Measurements from ENCODE around the gene EPG5.
A peak's percentile ranks its signal among the peaks of the same experiment; 100 is the strongest.
"Not testable (repeated sequence)": the region's sequence is repeated elsewhere in the genome, so short reads cannot be mapped to it uniquely, and the experiment has no call there.

The EPG5 gene

GRCh38 chr18:45834306-45834705 lies 132.8 kb downstream of the EPG5 start:
- H3K4me1 ChIP-seq (ENCODE audit: control insufficient read depth in 1 of 2, insufficient read depth in 2 of 2, low read length in 2 of 2): peaks cover 63 to 74% of the 10 kb centered on the region in 2 donors
- H3K9me3 ChIP-seq (ENCODE audit: control insufficient read depth in 1 of 2, low read length in 2 of 2): no peaks in the 10 kb centered on the region
- H3K9ac ChIP-seq (ENCODE audit: low read depth in 1 of 2, low read length in 2 of 2): peak overlapping the region; percentile 5 to 40
- H3K27me3 ChIP-seq (ENCODE audit: control insufficient read depth in 1 of 2, insufficient read depth in 2 of 2, low read length in 2 of 2): peaks cover 0 to 5% of the 10 kb centered on the region in 2 donors
- H3K4me3 ChIP-seq (ENCODE audit: low read depth in 1 of 2, low read length in 2 of 2): no peak overlapping the region
- H3K27ac ChIP-seq (ENCODE audit: low read depth, low read length): peak overlapping the region; percentile 28
- no peaks in the 10 kb centered on the region for H3K36me3 ChIP-seq (ENCODE audit: control insufficient read depth in 1 of 2, insufficient read depth in 2 of 2, low read length in 2 of 2)

- no peaks in the 10 kb centered on the region for H3K9me3 ChIP-seq (ENCODE audit: control insufficient read depth in 1 of 2, low read length in 2 of 2)
- peak overlapping the region; percentile 5 to 40 for H3K9ac ChIP-seq (ENCODE audit: low read depth in 1 of 2, low read length in 2 of 2)
- no peak overlapping the region for H3K4me3 ChIP-seq (ENCODE audit: low read depth in 1 of 2, low read length in 2 of 2)
- H3K27me3 ChIP-seq (ENCODE audit: control insufficient read depth in 1 of 2, insufficient read depth in 2 of 2, low read length in 2 of 2): peaks cover 0 to 3% of the 10 kb centered on the region in 2 donors
- peaks cover 63 to 74% of the 10 kb centered on the region in 2 donors for H3K4me1 ChIP-seq (ENCODE audit: control insufficient read depth in 1 of 2, insufficient read depth in 2 of 2, low read length in 2 of 2)
- H3K27ac ChIP-seq (ENCODE audit: low read depth, low read length): peak overlapping the region; percentile 28
- no peaks in the 10 kb centered on the region for H3K36me3 ChIP-seq (ENCODE audit: control insufficient read depth in 1 of 2, insufficient read depth in 2 of 2, low read length in 2 of 2)
Observed at GRCh38 chr18:45833846-45834245, 133.3 kb downstream of the EPG5 start.

- H3K9me3 ChIP-seq (ENCODE audit: control insufficient read depth in 1 of 2, low read length in 2 of 2): no peaks in the 10 kb centered on the region
- no peaks in the 10 kb centered on the region for H3K27me3 ChIP-seq (ENCODE audit: control insufficient read depth in 1 of 2, insufficient read depth in 2 of 2, low read length in 2 of 2)
- no peak overlapping the region for H3K9ac ChIP-seq (ENCODE audit: low read depth in 1 of 2, low read length in 2 of 2)
- no peak overlapping the region for H3K4me3 ChIP-seq (ENCODE audit: low read depth in 1 of 2, low read length in 2 of 2)
- H3K4me1 ChIP-seq (ENCODE audit: control insufficient read depth in 1 of 2, insufficient read depth in 2 of 2, low read length in 2 of 2): peaks cover 61 to 70% of the 10 kb centered on the region in 2 donors
- no peak overlapping the region for H3K27ac ChIP-seq (ENCODE audit: low read depth, low read length)
- H3K36me3 ChIP-seq (ENCODE audit: control insufficient read depth in 1 of 2, insufficient read depth in 2 of 2, low read length in 2 of 2): no peaks in the 10 kb centered on the region
Observed at GRCh38 chr18:45830917-45831316, 136.2 kb downstream of the EPG5 start.

DNA sequence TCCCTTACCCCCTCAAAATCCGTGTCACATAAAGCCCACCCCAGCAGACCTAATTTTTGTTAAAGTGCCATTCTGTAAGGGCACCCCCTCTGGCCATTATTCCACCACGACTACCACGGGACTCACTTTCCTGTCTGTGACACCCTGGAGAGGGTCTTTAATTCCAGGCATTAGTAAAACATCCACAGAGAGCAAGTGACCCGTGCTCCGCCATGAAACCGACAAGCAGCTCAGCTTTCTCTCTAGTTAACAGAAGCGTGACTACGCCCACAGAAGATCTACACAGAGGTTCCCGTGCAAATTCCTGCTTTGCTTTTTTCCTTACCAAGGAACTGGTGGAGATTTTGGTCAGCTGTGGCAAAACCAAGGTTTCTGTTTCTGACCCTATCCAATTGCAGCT lies 137.3 kb downstream of the EPG5 start:
- H3K27me3 ChIP-seq (ENCODE audit: control insufficient read depth in 1 of 2, insufficient read depth in 2 of 2, low read length in 2 of 2): no peaks in the 10 kb centered on the region
- H3K36me3 ChIP-seq (ENCODE audit: control insufficient read depth in 1 of 2, insufficient read depth in 2 of 2, low read length in 2 of 2): no peaks in the 10 kb centered on the region
- H3K9ac ChIP-seq (ENCODE audit: low read depth in 1 of 2, low read length in 2 of 2): peak overlapping the region; percentile 30
- peak overlapping the region; percentile 80 for H3K27ac ChIP-seq (ENCODE audit: low read depth, low read length)
- peaks cover 51 to 60% of the 10 kb centered on the region in 2 donors for H3K4me1 ChIP-seq (ENCODE audit: control insufficient read depth in 1 of 2, insufficient read depth in 2 of 2, low read length in 2 of 2)
- no peak overlapping the region for H3K4me3 ChIP-seq (ENCODE audit: low read depth in 1 of 2, low read length in 2 of 2)
- H3K9me3 ChIP-seq (ENCODE audit: control insufficient read depth in 1 of 2, low read length in 2 of 2): no peaks in the 10 kb centered on the region

DNA sequence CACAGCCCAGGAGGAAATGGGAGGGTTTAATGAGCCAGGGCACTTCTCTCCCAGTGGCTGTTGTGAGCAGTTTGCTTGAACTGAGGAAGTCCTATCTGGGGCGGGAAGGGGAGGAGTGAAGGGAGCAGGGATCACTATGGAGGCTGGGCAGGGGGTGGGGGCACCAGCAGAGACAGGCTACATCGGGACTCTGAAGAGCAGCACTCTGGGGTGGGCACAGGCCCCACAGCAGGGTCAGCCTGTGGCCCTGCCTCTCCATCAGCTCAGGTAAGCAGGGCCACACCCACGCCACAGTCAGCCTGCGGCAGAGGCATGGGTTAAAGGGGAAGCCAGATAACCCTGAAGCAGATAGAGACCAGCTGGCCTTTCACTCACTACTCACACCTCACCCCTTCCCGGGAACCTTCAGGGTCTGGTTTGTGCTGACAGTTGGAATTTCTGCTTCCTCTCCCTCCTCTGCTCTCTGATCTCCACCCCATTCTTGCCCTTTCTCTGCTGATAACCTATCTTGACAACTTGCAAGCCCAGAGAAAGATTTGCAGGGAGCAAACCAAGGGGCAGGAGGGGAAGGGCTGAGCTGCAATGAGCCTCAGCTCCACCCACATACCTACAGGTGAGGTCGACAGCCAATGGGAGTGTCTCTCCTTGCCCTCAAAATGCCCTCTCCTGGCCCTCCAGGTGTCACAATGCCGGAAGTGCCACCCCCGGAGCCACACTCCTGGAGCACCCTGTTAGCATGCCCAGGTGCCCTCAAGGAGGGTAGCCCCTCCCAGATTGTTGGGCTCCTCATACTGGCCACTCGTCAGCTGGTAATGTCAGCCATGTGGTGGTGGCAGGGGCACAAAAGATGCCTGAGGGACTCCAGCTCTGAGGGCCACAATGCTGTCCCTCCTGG lies 138.0 kb downstream of the EPG5 start:
- no peaks in the 10 kb centered on the region for H3K27me3 ChIP-seq (ENCODE audit: control insufficient read depth in 1 of 2, insufficient read depth in 2 of 2, low read length in 2 of 2)
- H3K4me1 ChIP-seq (ENCODE audit: control insufficient read depth in 1 of 2, insufficient read depth in 2 of 2, low read length in 2 of 2): peaks cover 44 to 53% of the 10 kb centered on the region in 2 donors
- peak overlapping the region; percentile 57 to 73 for H3K9ac ChIP-seq (ENCODE audit: low read depth in 1 of 2, low read length in 2 of 2)
- no peaks in the 10 kb centered on the region for H3K9me3 ChIP-seq (ENCODE audit: control insufficient read depth in 1 of 2, low read length in 2 of 2)
- no peaks in the 10 kb centered on the region for H3K36me3 ChIP-seq (ENCODE audit: control insufficient read depth in 1 of 2, insufficient read depth in 2 of 2, low read length in 2 of 2)
- peak overlapping the region; percentile 80 for H3K27ac ChIP-seq (ENCODE audit: low read depth, low read length)
- peak overlapping the region; percentile 8 to 22 for H3K4me3 ChIP-seq (ENCODE audit: low read depth in 1 of 2, low read length in 2 of 2)

DNA sequence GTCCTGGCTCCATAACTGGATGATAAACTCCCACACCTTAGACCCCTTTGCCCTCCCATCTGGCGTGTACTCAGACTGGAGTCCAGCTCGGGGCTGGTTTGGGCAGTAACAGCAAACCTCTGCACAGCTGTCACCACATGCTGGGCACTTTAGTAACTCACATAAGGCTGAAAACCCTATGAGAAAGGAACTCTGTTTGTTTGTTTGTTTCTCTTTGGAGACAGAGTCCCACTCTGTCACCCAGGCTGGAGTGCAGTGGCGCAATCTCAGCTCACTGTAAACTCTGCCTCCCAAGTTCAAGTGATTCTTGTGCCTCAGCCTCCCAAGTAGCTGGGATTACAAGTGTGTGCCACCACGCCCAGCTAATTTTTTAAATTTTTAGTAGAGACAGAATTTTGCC lies 140.4 kb downstream of the EPG5 start:
- peaks cover 30 to 31% of the 10 kb centered on the region in 2 donors for H3K4me1 ChIP-seq (ENCODE audit: control insufficient read depth in 1 of 2, insufficient read depth in 2 of 2, low read length in 2 of 2)
- not testable (repeated sequence) for H3K36me3 ChIP-seq (ENCODE audit: control insufficient read depth in 1 of 2, insufficient read depth in 2 of 2, low read length in 2 of 2); H3K4me3 ChIP-seq (ENCODE audit: low read depth in 1 of 2, low read length in 2 of 2); H3K9me3 ChIP-seq (ENCODE audit: control insufficient read depth in 1 of 2, low read length in 2 of 2); H3K9ac ChIP-seq (ENCODE audit: low read depth in 1 of 2, low read length in 2 of 2); H3K27ac ChIP-seq (ENCODE audit: low read depth, low read length); H3K27me3 ChIP-seq (ENCODE audit: control insufficient read depth in 1 of 2, insufficient read depth in 2 of 2, low read length in 2 of 2)

DNA sequence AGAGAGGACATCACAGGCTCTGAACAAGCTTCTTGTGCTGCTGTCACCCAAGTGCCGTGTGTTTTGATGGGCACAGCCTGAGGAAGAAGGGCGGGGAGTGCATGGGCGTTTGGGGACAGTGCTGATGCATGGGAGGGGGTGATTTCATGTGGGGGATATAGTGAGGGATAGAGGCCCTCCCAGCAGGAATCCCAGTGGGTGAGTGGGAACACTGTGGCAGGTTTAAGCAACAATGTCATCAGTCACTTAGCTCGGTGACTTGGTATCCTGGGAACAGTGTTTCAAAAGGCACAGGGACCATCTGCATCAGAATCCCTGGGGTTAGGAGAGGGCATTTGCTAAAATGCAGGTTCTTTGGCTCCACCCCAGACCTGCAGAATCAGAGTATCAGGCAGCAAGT lies 141.0 kb downstream of the EPG5 start:
- Histone ChIP-seq H3K4me3 (ENCODE audit: low read depth in 1 of 2, low read length in 2 of 2) (no peak overlapping the region), H3K9me3 (ENCODE audit: control insufficient read depth in 1 of 2, low read length in 2 of 2) (no peaks in the 10 kb centered on the region), H3K4me1 (ENCODE audit: control insufficient read depth in 1 of 2, insufficient read depth in 2 of 2, low read length in 2 of 2) (peaks cover 30 to 31% of the 10 kb centered on the region in 2 donors), H3K27ac (ENCODE audit: low read depth, low read length) (no peak overlapping the region), H3K9ac (ENCODE audit: low read depth in 1 of 2, low read length in 2 of 2) (no peak overlapping the region), H3K36me3 (ENCODE audit: control insufficient read depth in 1 of 2, insufficient read depth in 2 of 2, low read length in 2 of 2) (no peaks in the 10 kb centered on the region), H3K27me3 (ENCODE audit: control insufficient read depth in 1 of 2, insufficient read depth in 2 of 2, low read length in 2 of 2) (no peaks in the 10 kb centered on the region)

DNA sequence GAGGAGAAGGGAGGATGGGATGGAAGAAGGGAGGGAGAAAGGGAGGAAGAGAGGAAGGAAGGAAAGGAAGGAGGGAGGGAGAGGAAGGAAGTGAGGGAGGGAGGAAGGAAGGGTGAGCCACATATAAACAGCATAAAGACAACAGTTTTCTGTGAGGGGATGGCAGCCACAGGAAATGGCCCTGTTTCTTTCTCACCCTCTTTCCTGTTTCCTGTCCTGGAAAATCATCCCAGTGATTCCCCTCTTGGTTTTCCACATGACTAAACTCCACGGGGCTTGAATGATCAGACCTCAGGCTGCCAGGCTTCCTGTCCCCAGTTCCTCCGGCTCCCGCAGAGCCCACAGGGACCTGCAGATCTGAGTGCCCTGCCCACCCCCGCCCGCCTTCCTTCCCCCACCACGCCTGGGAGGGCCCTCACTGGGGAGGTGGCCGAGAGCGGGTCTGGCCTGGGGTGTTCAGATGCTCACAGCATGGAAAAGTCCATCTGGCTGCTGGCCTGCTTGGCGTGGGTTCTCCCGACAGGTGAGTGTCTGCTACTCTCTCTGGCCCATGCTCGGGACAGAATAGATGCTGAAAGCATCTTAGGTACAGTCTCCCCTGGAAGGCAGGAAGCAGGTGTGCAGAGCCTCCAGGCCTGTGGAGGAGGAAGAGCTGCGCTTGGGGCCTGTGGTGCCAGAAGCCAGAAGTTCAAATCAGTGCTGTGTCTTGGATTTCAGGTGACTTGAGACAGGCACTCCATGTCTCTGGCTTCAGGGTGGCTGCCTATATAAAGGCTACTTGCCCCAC lies 141.7 kb downstream of the EPG5 start, which contains the start of gene SIGLEC15:
Gene SIGLEC15, plus strand, starts transcription at position 418 of the 787 bp plus-strand sequence. Its CDS starts 54 bp downstream, at position 472.
- H3K27me3 ChIP-seq (ENCODE audit: control insufficient read depth in 1 of 2, insufficient read depth in 2 of 2, low read length in 2 of 2): no peaks in the 10 kb centered on the region
- H3K36me3 ChIP-seq (ENCODE audit: control insufficient read depth in 1 of 2, insufficient read depth in 2 of 2, low read length in 2 of 2): no peaks in the 10 kb centered on the region
- no peak within 1 kb of the TSS for H3K27ac ChIP-seq (ENCODE audit: low read depth, low read length)
- no peak within 1 kb of the TSS for H3K9ac ChIP-seq (ENCODE audit: low read depth in 1 of 2, low read length in 2 of 2)
- no peaks in the 10 kb centered on the region for H3K9me3 ChIP-seq (ENCODE audit: control insufficient read depth in 1 of 2, low read length in 2 of 2)
- H3K4me1 ChIP-seq (ENCODE audit: control insufficient read depth in 1 of 2, insufficient read depth in 2 of 2, low read length in 2 of 2): peaks cover 30 to 31% of the 10 kb centered on the region in 2 donors
- H3K4me3 ChIP-seq (ENCODE audit: low read depth in 1 of 2, low read length in 2 of 2): no peak within 1 kb of the TSS

- no peaks in the 10 kb centered on the region for H3K36me3 ChIP-seq (ENCODE audit: control insufficient read depth in 1 of 2, insufficient read depth in 2 of 2, low read length in 2 of 2)
- no peak overlapping the region for H3K27ac ChIP-seq (ENCODE audit: low read depth, low read length)
- no peaks in the 10 kb centered on the region for H3K4me1 ChIP-seq (ENCODE audit: control insufficient read depth in 1 of 2, insufficient read depth in 2 of 2, low read length in 2 of 2)
- no peaks in the 10 kb centered on the region for H3K27me3 ChIP-seq (ENCODE audit: control insufficient read depth in 1 of 2, insufficient read depth in 2 of 2, low read length in 2 of 2)
- no peaks in the 10 kb centered on the region for H3K9me3 ChIP-seq (ENCODE audit: control insufficient read depth in 1 of 2, low read length in 2 of 2)
- no peak overlapping the region for H3K9ac ChIP-seq (ENCODE audit: low read depth in 1 of 2, low read length in 2 of 2)
- H3K4me3 ChIP-seq (ENCODE audit: low read depth in 1 of 2, low read length in 2 of 2): no peak overlapping the region
Observed at GRCh38 chr18:45821711-45822110, 145.4 kb downstream of the EPG5 start.

GRCh38 chr18:45821026-45821425 lies 146.1 kb downstream of the EPG5 start:
- Histone ChIP-seq H3K4me1 (ENCODE audit: control insufficient read depth in 1 of 2, insufficient read depth in 2 of 2, low read length in 2 of 2) (no peaks in the 10 kb centered on the region), H3K9ac (ENCODE audit: low read depth in 1 of 2, low read length in 2 of 2) (no peak overlapping the region), H3K36me3 (ENCODE audit: control insufficient read depth in 1 of 2, insufficient read depth in 2 of 2, low read length in 2 of 2) (no peaks in the 10 kb centered on the region)

More at GRCh38 chr18:45821026-45821425, 146.1 kb downstream of the EPG5 start:
- Histone ChIP-seq H3K4me3 (ENCODE audit: low read depth in 1 of 2, low read length in 2 of 2) (no peak overlapping the region), H3K27me3 (ENCODE audit: control insufficient read depth in 1 of 2, insufficient read depth in 2 of 2, low read length in 2 of 2) (no peaks in the 10 kb centered on the region), H3K27ac (ENCODE audit: low read depth, low read length) (no peak overlapping the region), H3K9me3 (ENCODE audit: control insufficient read depth in 1 of 2, low read length in 2 of 2) (no peaks in the 10 kb centered on the region)
